ENCODE measurements around the gene IGFL2. TPM values are rescaled to one million over a fixed set of nuclear protein-coding genes. Genes with fewer than 3 reads are reported as not detected.

Gene IGFL2
- not detected in 2 replicates for total RNA-seq

GRCh38 chr19:46147791-46148288 lies at the start of gene IGFL2:
TSS of gene IGFL2 (plus strand) at chr19:46148238. CDS start at chr19:46148279, 41 bp downstream.

DNA sequence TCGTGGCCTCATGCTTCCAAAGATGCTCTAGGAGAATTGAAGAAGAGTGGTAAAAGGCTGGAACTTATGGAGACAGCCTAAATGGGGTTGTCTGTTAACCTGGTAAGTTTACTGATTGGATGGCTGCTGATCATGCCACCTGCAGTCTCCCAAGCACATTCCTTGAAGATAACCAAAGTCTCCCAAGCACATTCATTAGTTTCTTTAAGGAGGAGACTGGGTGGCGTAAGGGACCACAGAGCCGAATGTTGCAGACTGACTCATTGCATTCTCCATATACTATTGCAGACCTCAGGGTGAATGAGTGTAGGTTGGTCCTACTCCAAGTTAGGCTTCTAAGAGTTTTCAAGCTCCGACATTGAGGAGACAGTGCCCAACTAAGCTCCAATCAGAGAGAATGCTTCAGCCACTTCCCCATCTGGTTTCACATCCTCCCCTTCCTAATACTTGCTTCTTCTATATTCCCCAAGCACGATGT lies 23.4 kb upstream of the IGFL2 start, which contains the start of gene IGFL3:
IGFL3 (minus strand) TSS at position 51 of the 478 bp plus-strand sequence; CDS start at position 12, 39 bp downstream.

Other genes starting within 250 kb of the IGFL2 start
- 0.49 and 1.1 TPM in 2 replicates for gene MYPOP, start 245.6 kb upstream of the IGFL2 start, total RNA-seq
- gene NANOS2, start 233.5 kb upstream of the IGFL2 start, total RNA-seq: not detected in 2 replicates
- gene NOVA2, start 174.4 kb upstream of the IGFL2 start, total RNA-seq: 4.7 and 12.7 TPM in 2 replicates
- 7.1 and 8.2 TPM in 2 replicates for gene CCDC61, start 152.8 kb upstream of the IGFL2 start, total RNA-seq
- gene PGLYRP1, start 125.2 kb upstream of the IGFL2 start, total RNA-seq: not detected in 2 replicates
- gene IGFL4, start 107.2 kb upstream of the IGFL2 start, total RNA-seq: not detected in 2 replicates
- gene IGFL3, start 23.6 kb upstream of the IGFL2 start, total RNA-seq: 0.19 TPM in 1 of 2 replicates, not detected in the other
- gene IGFL1, start 81.5 kb downstream of the IGFL2 start, total RNA-seq: not detected in 2 replicates
- gene HIF3A, start 148.8 kb downstream of the IGFL2 start, total RNA-seq: 11.0 and 41.9 TPM in 2 replicates
- 68.0 and 93.9 TPM in 2 replicates for gene PPP5C, start 198.8 kb downstream of the IGFL2 start, total RNA-seq